ENCODE data around the gene KRTAP5-9. TPM values are rescaled to one million over a fixed set of nuclear protein-coding genes. Genes with fewer than 3 reads are reported as not detected.
"Not testable (repeated sequence)": the region's sequence is repeated elsewhere in the genome, so short reads cannot be mapped to it uniquely, and the experiment has no call there.

The KRTAP5-9 gene
- total RNA-seq, 4 donors from 2014 or later = 0.37 TPM; not detected in 3

DNA sequence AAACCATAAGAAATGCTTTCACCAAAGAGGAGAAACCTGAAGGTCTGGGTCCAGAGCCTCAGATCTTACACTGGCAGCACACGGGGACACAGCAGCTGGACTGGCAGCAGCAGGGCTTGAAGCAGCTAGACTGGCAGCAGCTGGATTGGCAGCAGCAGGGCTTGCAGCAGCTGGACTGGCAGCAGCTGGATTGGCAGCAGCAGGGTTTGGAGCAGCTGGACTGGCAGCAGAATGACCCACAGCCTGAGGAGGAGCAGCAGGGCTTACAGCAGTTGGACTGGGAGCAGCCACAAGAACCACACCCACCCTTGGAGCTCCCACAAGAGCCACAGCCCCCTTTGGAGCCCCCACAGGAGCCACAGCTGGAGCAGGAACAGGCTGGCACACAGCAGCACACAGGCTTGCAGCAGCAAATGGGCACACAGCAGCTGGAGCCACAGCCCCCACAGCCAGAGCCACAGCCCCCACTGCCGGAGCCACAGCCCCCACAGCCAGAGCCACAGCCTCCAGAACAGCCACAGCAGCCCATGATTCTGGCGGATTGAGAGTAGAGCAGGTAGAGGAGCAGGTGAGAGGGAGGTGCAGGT lies 34.2 kb downstream of the KRTAP5-9 start, which contains the start of gene KRTAP5-11:
Gene KRTAP5-11 (minus strand): TSS at position 567 of the 587 bp plus-strand sequence. CDS start 38 bp downstream, at position 529.
- DNase-seq (ENCODE audit: low spot score) (no peak), ATAC-seq (ENCODE audit: low FRiP score) (no peak)
- TF ChIP-seq, protein P1, sequence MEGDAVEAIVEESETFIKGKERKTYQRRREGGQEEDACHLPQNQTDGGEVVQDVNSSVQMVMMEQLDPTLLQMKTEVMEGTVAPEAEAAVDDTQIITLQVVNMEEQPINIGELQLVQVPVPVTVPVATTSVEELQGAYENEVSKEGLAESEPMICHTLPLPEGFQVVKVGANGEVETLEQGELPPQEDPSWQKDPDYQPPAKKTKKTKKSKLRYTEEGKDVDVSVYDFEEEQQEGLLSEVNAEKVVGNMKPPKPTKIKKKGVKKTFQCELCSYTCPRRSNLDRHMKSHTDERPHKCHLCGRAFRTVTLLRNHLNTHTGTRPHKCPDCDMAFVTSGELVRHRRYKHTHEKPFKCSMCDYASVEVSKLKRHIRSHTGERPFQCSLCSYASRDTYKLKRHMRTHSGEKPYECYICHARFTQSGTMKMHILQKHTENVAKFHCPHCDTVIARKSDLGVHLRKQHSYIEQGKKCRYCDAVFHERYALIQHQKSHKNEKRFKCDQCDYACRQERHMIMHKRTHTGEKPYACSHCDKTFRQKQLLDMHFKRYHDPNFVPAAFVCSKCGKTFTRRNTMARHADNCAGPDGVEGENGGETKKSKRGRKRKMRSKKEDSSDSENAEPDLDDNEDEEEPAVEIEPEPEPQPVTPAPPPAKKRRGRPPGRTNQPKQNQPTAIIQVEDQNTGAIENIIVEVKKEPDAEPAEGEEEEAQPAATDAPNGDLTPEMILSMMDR (IDR thresholded peaks at IDR 0.05) = no peak

DNA sequence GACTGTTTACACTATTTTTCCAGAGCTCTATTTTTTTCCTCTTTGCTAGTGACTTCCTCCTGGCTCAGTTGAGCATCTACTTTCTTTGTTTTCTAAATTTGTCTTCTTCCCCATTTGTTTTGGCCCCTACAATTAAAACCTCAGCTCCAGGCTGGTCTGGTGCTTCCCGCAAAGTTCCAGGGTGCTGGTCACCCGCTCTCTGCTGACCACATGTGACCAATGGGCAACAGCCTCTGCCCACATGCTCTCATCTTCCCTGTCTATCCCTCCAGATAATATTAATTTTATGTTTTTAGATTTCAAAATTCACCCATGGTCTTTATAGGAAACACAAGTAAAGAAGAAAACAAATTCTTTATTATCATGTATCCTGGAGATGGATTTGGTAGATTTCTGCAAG lies 34.7 kb downstream of the KRTAP5-9 start:
- not testable (repeated sequence) for ATAC-seq (ENCODE audit: low FRiP score); DNase-seq (ENCODE audit: low spot score)

DNA sequence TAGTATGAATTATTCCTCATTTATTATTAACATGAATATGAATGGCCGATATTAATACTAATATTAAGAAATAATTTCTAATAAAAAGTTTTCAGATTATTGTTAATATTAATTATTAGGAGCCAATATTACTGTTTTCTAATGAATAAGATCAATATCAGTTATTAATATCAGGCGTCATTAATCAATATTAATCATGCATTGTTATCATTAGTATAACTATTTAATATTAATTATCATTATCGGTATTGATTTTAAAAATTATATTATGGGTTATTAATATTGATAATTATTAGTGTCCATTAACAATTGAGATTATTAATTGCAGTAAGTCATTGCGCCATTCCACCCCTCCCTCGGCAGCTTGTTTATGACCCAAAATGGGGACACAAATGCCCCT lies 37.5 kb downstream of the KRTAP5-9 start:
- DNase-seq (ENCODE audit: low spot score); ATAC-seq (ENCODE audit: low FRiP score): not testable (repeated sequence)

DNA sequence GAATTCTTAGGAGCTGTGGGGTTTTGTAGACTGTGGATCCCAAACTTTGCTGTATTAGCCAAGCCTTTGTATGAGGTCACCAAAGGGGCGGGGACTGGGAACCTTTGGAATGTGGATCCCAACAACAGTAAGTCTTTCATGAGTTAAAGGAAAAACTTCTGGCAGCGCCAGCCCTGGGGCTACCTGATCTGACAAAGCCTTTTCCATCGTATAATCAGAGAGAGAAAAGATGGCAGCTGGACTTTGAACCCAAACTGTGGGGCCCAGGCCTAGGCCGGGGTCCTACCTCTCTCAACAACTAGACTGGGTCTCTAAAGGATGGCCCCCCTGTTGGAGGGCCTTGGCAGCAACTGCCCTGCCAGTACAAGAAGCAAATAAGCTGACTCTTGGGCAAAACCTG lies 40.1 kb downstream of the KRTAP5-9 start:
- not testable (repeated sequence) for DNase-seq (ENCODE audit: low spot score); ATAC-seq (ENCODE audit: low FRiP score)

DNA sequence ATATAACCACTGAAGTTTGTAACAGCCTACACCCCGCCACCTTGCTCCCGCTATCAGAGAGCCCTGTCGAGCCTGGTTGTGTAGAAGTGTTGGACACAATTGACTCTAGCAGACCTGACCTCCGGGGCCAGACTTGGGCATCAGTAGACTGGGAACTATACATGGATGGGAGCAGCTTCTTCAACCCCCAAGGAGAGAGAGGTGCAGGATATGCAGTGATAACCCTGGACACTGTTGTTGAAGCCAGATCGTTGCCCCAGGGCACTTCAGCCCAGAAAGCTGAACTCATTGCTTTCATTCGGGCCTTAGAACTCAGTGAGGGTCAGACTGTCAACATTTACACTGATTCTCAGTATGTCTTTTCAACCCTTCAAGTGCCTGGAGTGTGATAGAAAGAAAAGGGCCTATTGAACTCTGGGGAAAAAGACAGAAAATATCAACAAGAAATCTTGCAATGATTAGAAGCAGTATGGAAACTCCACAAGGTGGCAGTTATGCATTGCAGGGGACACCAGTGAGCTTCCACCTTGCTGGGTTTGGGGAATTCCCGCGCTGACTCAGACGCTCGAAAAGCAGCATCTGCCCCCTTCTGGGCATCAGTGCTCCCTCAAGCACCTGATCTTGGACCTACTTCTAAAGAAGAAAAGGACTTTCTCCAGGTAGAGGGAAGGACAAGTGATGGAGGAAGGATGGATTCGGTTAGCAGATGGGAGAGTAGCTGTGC lies 40.8 kb downstream of the KRTAP5-9 start:
- not testable (repeated sequence) for ATAC-seq (ENCODE audit: low FRiP score); DNase-seq (ENCODE audit: low spot score)

DNA sequence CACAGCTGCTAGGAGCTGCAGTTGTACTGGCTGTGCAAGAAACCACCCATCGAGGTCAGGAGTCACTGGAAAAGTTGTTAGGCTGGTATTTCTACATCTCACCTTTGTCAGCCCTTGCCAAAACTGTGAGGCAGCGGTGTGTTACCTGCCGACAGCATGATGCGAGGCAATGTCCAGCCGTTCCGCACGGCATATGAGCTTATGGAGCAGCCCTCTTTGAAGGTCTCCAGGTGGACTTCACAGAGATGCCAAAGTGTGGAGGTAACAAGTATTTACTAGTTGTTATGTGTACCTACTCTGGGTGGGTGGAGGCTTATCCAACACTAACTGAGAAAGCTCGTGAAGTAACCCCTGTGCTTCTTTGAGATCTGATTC lies 41.3 kb downstream of the KRTAP5-9 start:
- not testable (repeated sequence) for DNase-seq (ENCODE audit: low spot score)

More for the DNA sequence above, 41.3 kb downstream of the KRTAP5-9 start:
- ATAC-seq (ENCODE audit: low FRiP score) = not testable (repeated sequence)

Small RNA genes lying within 50 kb of the gene (small RNA-seq; reads per million reads assigned to genes)
- gene AP000867.1 (not detected), gene KRTAP5-14P (not detected)

Other genes starting within 250 kb of the KRTAP5-9 start
- 10 to 100 TPM; 12.9 to 76.5 (median 37.4) TPM for gene DHCR7, start 100.0 kb upstream of the KRTAP5-9 start, total RNA-seq
- gene NADSYN1, start 95.2 kb upstream of the KRTAP5-9 start, total RNA-seq = 10 to 100 TPM; 42.9 to 78.2 (median 64.1) TPM
- under 1 TPM in 1 of 4 donors, not detected in 3; 0.28 TPM for gene KRTAP5-7, start 21.2 kb upstream of the KRTAP5-9 start, total RNA-seq
- not detected for gene KRTAP5-8, start 10.4 kb upstream of the KRTAP5-9 start, total RNA-seq
- gene KRTAP5-10, start 17.1 kb downstream of the KRTAP5-9 start, total RNA-seq = not detected
- not detected for gene KRTAP5-11, start 34.5 kb downstream of the KRTAP5-9 start, total RNA-seq

Data from omental fat pad (tissue), 4 donors.